HG03060 (cell line): Measurements from ENCODE around the gene KBTBD3.

ENCODE experiments used
- ATAC-seq: cut with Tn5 transposase; IDR thresholded peaks from one replicate; pipeline ENCODE4 v1.9.1; 2021; ENCODE audit warnings: low read depth, moderate number of reproducible peaks; ENCODE audit not compliant: unreplicated experiment

The KBTBD3 gene

GRCh38 chr11:106076919-106077608 is at the start of gene KBTBD3:
Gene KBTBD3 (minus strand): TSS chr11:106077347. CDS start chr11:106059097, 18,250 bp downstream.
- peak; percentile 96 for ATAC-seq

DNA sequence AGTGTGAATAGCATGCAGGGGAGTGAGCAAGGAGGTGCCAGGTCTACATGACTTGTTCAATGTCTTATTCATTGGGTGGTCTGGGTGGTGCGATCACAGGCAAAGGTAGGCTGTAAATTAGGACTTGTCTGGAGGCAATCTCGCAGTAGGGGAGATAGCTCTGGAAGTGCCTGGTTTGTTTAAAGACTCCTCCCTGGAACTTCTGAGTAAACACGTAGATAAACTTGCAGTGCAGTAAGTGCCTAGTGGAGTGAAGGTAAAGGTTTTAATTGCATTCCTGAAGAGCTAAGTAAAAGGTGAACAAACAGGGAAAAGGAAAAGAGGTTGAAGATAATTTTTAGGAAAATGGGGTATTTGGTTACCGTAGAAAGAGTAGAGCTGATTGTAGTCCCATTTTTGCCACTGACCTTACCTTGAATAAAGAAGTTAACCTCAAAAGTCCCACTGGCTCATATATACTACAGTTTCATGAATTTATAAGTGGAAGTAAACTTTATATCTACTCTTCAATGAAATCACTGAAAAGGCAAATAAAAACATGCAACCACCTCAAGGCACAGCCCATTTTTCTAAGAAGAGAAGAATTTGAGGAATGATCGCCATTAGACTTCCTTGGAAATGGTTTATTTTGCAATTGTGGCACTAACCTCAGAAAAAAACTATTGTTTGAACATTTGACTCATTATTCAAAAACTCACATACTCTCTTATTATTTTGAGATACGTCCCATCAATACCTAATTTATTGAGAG is 44.6 kb upstream of the KBTBD3 start:
- ATAC-seq, result no peak

DNA sequence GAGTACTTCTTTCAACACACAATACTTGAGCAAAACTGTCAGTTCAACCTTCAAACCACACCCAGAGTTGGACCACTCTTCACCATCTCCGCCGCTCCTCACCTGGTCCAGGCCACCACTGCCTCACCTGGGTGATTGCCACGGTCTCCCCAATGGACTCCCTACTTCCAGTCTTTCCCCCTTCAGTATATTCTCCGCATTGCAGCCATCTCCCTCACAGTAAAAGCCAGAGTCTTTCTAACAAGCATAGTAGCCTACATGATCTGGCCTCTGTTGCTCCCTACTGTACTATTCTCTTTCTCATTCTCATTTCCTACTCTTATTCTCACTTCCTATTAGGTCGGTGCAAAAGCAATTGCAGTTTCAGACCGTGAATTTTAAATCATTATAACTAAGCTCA is 28.8 kb upstream of the KBTBD3 start:
- no peak for ATAC-seq

- ATAC-seq, result no peak
Observed at GRCh38 chr11:106101819-106102218, 24.7 kb upstream of the KBTBD3 start.

- ATAC-seq, result no peak
Observed at GRCh38 chr11:106101370-106101769, 24.2 kb upstream of the KBTBD3 start.

DNA sequence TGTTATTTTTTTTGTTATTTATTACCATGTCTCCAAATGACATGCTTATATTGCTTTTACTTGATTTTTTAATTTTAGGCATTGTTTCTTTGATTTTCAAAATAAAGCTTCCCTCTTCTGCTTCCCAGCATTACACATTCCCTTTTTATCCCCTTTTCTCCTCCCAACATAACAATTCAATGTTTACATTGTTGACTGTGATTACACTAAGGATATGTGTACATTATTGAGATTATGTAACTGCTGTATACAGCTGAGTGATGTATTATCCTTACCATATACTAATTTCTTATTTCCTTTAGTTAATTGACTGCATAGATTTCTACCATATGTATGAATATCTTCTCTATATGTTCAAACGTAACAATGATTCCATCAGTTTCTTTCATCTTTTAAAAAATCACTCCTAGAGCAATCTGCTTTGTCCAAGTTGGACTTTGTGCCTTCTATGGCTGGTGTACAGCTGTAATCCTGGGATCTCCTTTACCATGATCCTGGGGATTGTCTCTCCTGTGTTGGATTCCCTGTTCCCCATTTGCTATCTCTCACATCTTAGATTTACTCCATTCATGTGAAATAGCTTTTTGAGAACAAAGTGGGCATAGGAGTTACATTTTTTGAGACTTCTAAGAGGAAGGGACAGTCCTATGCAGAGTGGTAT is 21.9 kb upstream of the KBTBD3 start:
- no peak for ATAC-seq

DNA sequence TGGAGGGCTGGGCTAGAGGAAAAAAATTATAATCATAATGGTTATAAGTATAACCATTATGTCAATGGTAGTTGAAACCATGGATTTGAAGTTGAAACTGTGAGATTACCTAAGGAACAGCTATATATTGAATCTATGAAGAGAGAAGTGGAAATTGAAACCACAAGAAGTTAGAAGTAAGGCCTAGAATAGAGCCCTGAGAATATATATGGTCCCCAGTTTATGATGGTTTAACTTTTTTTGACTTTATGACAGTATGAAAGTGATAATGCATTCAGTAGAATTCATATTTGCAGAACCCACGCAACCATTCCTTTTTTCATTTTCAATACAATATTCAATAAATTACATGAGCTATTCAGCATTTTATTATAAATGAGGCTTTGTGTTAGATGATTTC is 15.3 kb upstream of the KBTBD3 start:
- ATAC-seq, result no peak

DNA sequence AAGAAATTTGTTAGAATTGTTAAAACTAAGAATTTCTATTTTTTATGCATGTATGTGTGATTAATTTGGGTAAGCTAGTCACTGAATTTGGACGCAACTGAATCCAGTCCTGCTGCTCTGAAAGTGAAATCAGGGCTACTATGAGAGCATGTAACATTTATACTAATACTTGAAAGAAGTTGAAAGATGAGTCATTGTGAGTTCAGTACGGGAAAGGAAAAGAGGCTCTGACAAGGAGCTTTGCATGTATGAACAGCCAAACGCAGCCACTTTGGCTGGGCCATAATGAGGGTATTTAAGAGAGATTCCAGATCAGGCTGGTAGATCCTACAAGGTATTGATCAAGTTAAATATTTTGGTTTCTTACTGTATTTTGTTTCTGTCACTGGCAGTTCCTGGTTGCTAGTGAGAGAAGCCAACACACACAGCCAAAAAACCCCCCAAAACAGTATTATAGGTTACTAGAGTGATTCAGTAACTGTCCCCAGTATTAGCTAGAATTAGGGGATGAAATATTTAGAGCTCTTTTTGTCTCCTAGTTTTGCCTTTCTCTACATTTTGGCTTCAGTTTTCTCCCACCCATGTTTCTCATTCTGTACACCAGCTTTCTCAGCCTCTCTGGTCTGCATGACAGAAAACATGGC is 14.5 kb upstream of the KBTBD3 start:
- peak; percentile 97 for ATAC-seq

DNA sequence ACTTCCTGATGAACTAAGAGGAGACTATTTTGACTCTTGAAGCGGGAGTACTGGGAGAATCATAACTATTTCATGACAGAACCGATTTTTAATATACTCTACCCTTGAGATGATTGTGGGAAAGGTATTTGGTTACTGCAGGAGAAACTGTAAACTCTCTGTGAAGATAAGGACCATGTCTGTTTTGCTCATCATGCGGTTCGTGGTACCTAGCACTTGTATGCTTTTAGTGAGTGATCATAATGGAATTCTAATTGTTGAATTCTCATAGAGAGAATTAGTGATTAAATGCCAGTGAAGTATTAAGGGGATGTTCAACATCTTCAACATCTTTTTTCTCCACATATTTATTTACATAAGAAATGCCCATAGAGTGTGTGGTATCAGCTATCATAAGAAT is 11.7 kb upstream of the KBTBD3 start:
- ATAC-seq, result no peak

GRCh38 chr11:106087815-106088435 is 10.8 kb upstream of the KBTBD3 start:
- ATAC-seq, result no peak

DNA sequence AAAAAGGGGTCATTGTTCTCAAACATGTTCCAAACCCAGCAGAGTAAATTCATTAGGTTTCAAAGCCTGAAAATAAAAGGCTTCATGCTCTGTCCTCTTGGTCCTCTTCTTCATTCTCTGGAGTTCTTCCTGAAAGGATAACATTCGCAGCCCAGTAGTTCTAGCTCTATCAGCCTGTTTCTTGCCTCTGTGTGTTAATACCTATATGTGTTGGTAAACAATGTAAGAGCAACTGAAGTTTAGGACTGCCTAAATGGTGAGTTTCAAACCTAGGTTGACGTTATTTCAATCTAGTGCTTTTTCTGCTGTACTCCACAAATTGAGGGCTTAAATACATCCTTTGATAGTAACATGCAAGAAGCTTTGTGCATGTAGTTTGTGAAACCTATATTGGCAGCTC is 9.7 kb upstream of the KBTBD3 start:
- ATAC-seq, result no peak

DNA sequence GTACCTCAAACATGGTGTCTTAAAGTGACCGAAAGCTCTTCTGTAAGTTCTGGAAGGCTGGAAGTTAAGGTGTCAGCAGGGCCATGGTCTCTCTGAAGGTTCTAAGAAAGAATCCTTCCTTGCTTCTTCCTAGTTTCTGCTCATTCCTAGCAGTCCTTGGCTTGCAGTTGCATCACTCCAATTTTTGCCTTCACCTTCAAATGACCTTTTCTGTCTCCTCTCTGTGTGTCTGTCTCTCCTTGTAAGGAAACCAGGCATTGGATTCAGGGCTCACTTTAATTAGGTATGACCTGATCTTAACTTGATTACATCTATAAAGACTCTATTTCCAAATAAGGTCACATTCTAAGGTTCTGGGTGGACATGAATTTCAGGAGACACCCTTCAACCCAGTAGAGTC is 9.0 kb upstream of the KBTBD3 start:
- ATAC-seq, result no peak

DNA sequence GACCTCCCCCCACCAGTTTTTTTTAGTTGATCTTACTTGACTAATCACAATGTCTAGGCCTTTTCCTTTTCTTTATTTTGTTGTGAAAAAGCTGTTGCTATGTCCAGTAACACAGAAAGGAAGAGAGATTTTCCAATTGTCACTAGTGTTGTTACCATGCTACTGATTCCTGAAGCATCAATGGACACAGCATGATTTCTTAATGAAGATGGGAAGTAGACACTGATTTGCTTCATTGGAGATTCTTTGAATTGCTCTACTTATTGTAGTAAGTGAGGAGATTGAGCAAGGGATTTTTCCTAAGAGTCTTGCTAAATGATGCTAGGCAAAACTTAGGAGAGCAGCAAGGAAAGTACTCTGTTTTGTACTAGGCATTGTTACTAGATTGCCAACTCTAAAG is 4.9 kb upstream of the KBTBD3 start:
- no peak for ATAC-seq

GRCh38 chr11:106077609-106078455 is 685 bp upstream of the KBTBD3 start, which contains the start of gene AASDHPPT:
Gene AASDHPPT (plus strand): TSS chr11:106077662. CDS start chr11:106077711, 49 bp downstream.
- ATAC-seq, result peak; percentile 8

DNA sequence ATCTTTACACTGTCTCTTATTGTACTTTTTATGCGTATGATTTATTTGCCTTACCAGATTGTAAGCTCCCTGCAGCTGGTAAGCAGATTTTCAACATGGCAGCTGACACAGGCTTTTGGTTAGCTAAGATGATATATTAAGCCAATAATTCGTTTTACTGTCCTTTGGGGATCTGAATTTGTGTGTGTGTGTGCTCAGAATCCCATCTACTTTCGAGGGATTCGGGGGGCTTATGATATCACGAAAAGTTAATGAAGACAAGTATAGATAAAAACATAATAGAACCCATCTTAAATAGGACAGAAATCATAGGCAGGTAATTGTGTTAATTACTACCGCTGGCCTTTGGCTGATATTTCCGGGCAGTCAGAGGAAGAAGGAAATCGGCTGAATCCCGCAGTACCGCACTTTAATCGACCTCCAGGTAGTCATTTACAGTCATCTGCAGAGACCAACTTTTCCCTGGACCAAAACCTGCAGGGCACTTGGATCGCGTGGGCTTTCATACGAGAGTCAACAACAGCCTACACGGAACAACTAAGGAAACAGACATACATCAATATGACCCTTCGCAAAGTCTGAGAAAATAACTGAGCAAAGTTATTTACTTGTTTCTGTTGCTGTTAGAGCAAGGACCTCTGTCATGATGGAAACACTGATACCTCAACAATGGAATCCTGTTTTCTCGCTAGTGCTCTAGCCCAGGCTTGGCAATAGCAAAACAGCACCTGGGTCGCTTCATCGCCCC is 802 bp downstream of the KBTBD3 start:
- ATAC-seq, result no peak

DNA sequence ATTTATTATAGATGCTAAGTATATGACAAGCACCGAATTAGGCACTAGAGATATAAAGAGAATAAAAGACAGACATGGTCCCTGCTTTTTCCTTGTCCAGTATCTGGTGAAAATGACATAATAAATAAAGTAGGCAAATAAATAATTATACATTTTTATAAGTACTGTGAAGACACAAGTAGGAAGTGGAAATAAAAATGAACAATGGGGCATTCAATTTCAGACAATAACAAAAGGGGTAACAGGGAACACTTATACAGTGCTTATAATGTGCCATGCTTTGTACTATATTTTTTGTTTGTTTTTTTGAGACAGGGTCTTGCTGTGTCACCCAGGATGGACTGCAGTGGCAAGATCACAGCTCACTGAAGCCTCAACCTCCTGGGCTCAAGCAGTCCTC is 4.3 kb downstream of the KBTBD3 start:
- no peak for ATAC-seq

DNA sequence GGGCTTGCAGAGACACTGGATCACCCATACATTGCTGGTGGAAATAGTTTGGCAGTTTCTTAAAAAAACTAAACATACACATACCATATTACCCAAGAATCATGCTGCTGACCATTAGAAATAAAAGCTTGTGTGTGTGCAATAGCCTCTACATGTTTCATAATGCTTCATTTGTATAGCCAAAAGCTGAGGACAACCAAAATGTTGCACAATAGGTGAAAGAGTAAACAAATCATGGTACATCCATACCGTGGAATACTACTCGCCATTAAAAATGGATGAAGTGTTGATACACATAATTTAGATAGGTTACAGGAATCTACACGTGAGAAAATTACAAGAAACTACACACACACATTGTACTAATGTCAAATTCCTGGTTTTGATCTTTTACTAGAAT is 6.5 kb downstream of the KBTBD3 start:
- ATAC-seq, result no peak

GRCh38 chr11:106063009-106063408 is 14.1 kb downstream of the KBTBD3 start:
- no peak for ATAC-seq
